HCT116 (cell line): ENCODE results near the gene USP9X. TPM values are rescaled to one million over a fixed set of nuclear protein-coding genes. Genes with fewer than 3 reads are reported as not detected.

ENCODE experiments used
- ATAC-seq: fragments of 200-7000 bp; cut with Tn5 transposase; 2 replicates; pipeline ENCODE4 v1.9.1; 2020; ENCODE audit warnings: mild to moderate bottlenecking, moderate library complexity
- BruUV-seq: library from RNA; stranded (reverse); fragments of 400-500 nt; replicated peaks from 2 replicates; lab custom pipeline; 2021; lab: Mats Ljungman, UMichigan
- CTCF ChIA-PET: fragments of 300-600 bp; sonication (Branson Sonifier 250); formaldehyde crosslinking; loops from one replicate; lab custom pipeline; 2021; ENCODE audit warnings: antibody characterized with exemption; lab: Charles Lee
- POLR2A ChIA-PET: fragments of 300-600, 350-600 bp; sonication (Branson Sonifier 250); formaldehyde crosslinking; loops from one replicate; lab custom pipeline; 2021; ENCODE audit warnings: antibody characterized with exemption; lab: Charles Lee
- RAD21 ChIA-PET, 2 experiments: fragments of 300-600 bp; sonication (Branson Sonifier 250); formaldehyde crosslinking; loops; one replicate each; lab custom pipeline; 2023; ENCODE audit warnings: low total read pairs in 2 of 2; ENCODE audit not compliant: uncharacterized antibody in 2 of 2, unreplicated experiment in 2 of 2, low non-redundant PET in 1 of 2; lab: Charles Lee
- DNase-seq: peaks from one replicate; pipeline ENCODE4 v3.0.0-alpha.2; 2010; ENCODE audit warnings: low read depth, low spot score
- H2AFZ ChIP-seq: fragments of 200-600 bp; shearing (Covaris generic), sonication (generic); 2 replicates; pipeline ENCODE4 v1.6.1; 2017; ENCODE audit warnings: low read depth, mixed run types, mixed read lengths, antibody characterized with exemption, low read length; ENCODE audit not compliant: poor library complexity, severe bottlenecking
- H3K27ac ChIP-seq: 2 replicates; pipeline ENCODE4 v1.5.1; 2012; ENCODE audit warnings: low read depth, low read length
- H3K27me3 ChIP-seq: fragments of 200-600 bp; sonication (generic); 2 replicates; pipeline ENCODE4 v1.6.1; 2016; ENCODE audit warnings: mixed run types, low read length, mixed read lengths; ENCODE audit not compliant: insufficient read depth
- H3K36me3 ChIP-seq, 2 experiments: fragments of 200-500 bp in 1 of 2; fragments of 200-600 bp in 1 of 2; sonication (Bioruptor generic) in 1 of 2; sonication (generic) in 1 of 2; 2 replicates each; pipeline versions ENCODE4 v1.5.1 to v1.6.1; 2014 to 2016; ENCODE audit warnings: low read length in 2 of 2, inconsistent platforms in 1 of 2, mixed read lengths in 1 of 2, mixed run types in 1 of 2; ENCODE audit not compliant: insufficient read depth in 2 of 2, control insufficient read depth in 1 of 2
- H3K4me1 ChIP-seq, 2 experiments: fragments of 200-600 bp in 1 of 2; sonication (generic) in 1 of 2; 2 replicates each; pipeline versions ENCODE4 v1.5.1 to v1.6.1; 2012 to 2017; ENCODE audit warnings: low read length in 2 of 2, inconsistent platforms in 1 of 2, mild to moderate bottlenecking in 1 of 2, mixed read lengths in 1 of 2, mixed run types in 1 of 2, moderate library complexity in 1 of 2; ENCODE audit not compliant: insufficient read depth in 2 of 2, control insufficient read depth in 1 of 2
- H3K4me2 ChIP-seq: fragments of 200-600 bp; sonication (generic); 2 replicates; pipeline ENCODE4 v1.6.1; 2017; ENCODE audit warnings: mixed run types, low read length, mixed read lengths
- H3K4me3 ChIP-seq, 2 experiments: fragments of 200-600 bp in 1 of 2; sonication (generic) in 1 of 2; replicated peaks in 1 of 2; 2 replicates each; pipeline ENCODE4 v1.5.1; 2011 to 2016; ENCODE audit warnings: low read length in 2 of 2, control low read depth in 1 of 2, low read depth in 1 of 2, mild to moderate bottlenecking in 1 of 2, mixed read lengths in 1 of 2, mixed run types in 1 of 2
- H3K79me2 ChIP-seq: fragments of 200-600 bp; sonication (generic); 2 replicates; pipeline ENCODE4 v1.6.1; 2017; ENCODE audit warnings: mild to moderate bottlenecking, mixed run types, low read length, moderate library complexity, mixed read lengths; ENCODE audit not compliant: insufficient read depth
- H3K9ac ChIP-seq: fragments of 200-600 bp; sonication (generic); 2 replicates; pipeline ENCODE4 v1.6.1; 2016; ENCODE audit warnings: low read length, mixed read lengths
- H3K9me2 ChIP-seq: fragments of 200-600 bp; sonication (generic), shearing (Covaris generic); 2 replicates; pipeline ENCODE4 v1.6.1; 2017; ENCODE audit warnings: mixed run types, mild to moderate bottlenecking, moderate library complexity; ENCODE audit not compliant: insufficient read depth
- H3K9me3 ChIP-seq, 2 experiments: fragments of 200-500 bp in 1 of 2; fragments of 200-600 bp in 1 of 2; sonication (Bioruptor generic) in 1 of 2; sonication (generic) in 1 of 2; 2 replicates each; pipeline ENCODE4 v1.6.1; 2014 to 2017; ENCODE audit warnings: low read length in 2 of 2, mixed read lengths in 2 of 2, inconsistent platforms in 1 of 2, low read depth in 1 of 2, mild to moderate bottlenecking in 1 of 2, mixed run types in 1 of 2, moderate library complexity in 1 of 2; ENCODE audit not compliant: control insufficient read depth in 1 of 2, insufficient read depth in 1 of 2
- H4K20me1 ChIP-seq: fragments of 200-600 bp; sonication (generic), shearing (Covaris generic); 2 replicates; pipeline ENCODE4 v1.6.1; 2017; ENCODE audit warnings: mixed run types, mild to moderate bottlenecking, moderate library complexity; ENCODE audit not compliant: insufficient read depth
- CBX3 ChIP-seq: IDR thresholded peaks from 2 replicates; pipeline ENCODE4 v1.6.1; 2012; ENCODE audit warnings: low read depth
- CEBPB ChIP-seq: IDR thresholded peaks from 2 replicates; pipeline ENCODE4 v1.6.1; 2012; ENCODE audit warnings: low read depth
- EGR1 ChIP-seq: IDR thresholded peaks from 2 replicates; pipeline ENCODE4 v1.6.1; 2012; ENCODE audit warnings: low read depth
- FOSL1 ChIP-seq: IDR thresholded peaks from 2 replicates; pipeline ENCODE4 v1.6.1; 2012; ENCODE audit warnings: low read depth
- JUND ChIP-seq: IDR thresholded peaks from 2 replicates; pipeline ENCODE4 v1.6.1; 2012
- TCF7L2 ChIP-seq: IDR thresholded peaks from 2 replicates; pipeline ENCODE4 v1.7.0; 2011; ENCODE audit warnings: borderline replicate concordance, inconsistent platforms; ENCODE audit not compliant: insufficient read depth, insufficient read length; ENCODE audit errors: extremely low read depth
- ZBTB33 ChIP-seq: IDR thresholded peaks from 2 replicates; pipeline ENCODE4 v1.6.1; 2011; ENCODE audit warnings: mild to moderate bottlenecking, low read length, moderate library complexity; ENCODE audit not compliant: insufficient replicate concordance; ENCODE audit errors: extremely low read depth
- intact Hi-C: fragments of 100-400 bp; cut with micrococcal nuclease; formaldehyde crosslinking; loops from 2 replicates; pipeline ENCODE4 v1.10.0; 2022
- total RNA-seq: library from RNA; stranded (reverse); gene quantifications from one replicate; pipeline ENCODE4 v1.2.1, GENCODE V29; 2021; ENCODE audit not compliant: unreplicated experiment
- TF ChIP-seq, protein P1 (sequence below): IDR thresholded peaks from 2 replicates; pipeline ENCODE4 v1.6.1; 2012

USP9X gene
- total RNA-seq, 1 experiment from 2014 or later, result 52.4 TPM

- TF ChIP-seq JUND (no peak), FOSL1 (no peak)
Observed at GRCh38 chrX:41116948-41117347, 31.7 kb downstream of the USP9X start (continued).

DNA sequence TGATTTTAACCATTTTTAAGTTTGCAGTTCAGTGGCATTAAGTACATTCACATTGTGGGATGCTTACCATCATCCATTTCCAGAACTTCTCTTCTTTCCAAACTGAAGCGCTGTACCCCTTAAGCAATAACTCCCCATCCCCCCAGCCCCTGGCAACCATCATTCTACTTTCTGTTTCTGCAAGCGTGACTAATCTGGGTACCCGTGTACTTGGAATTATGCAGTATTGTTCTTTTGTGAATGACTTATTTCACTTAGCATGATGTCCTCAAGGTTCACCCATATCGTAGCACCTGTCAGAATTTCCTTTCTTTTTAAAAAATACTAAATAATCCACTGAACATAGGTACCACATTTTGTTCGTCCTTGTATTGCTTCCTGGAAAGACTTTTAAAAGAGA lies 32.9 kb downstream of the USP9X start:
- H3K9ac ChIP-seq, result no peak overlapping the region

More for the DNA sequence above, 32.9 kb downstream of the USP9X start:
- POLR2A ChIA-PET, result no interaction called here
- H3K36me3 ChIP-seq, result no peaks in the 10 kb centered on the region
- H3K9me3 ChIP-seq, result no peaks in the 10 kb centered on the region
- no peaks in the 10 kb centered on the region; the same call in 1 of the 2 replicates for H4K20me1 ChIP-seq
- peaks cover 7 to 20% of the 10 kb centered on the region in 2 experiments for H3K4me1 ChIP-seq
- intact Hi-C loops, result loop anchor here (5.0 to 10.0 kb wide), 2 partner anchors 241 to 463 kb away; no protein-coding TSS in a partner anchor
- no peaks in the 10 kb centered on the region for H3K27me3 ChIP-seq
- no TSS peak for BruUV-seq
- H3K79me2 ChIP-seq, result peaks cover 86% of the 10 kb centered on the region
- CTCF ChIA-PET, result no interaction called here
- no peak for ATAC-seq
- no peak overlapping the region for H3K4me2 ChIP-seq
- TF ChIP-seq CBX3, result no peak
- TF ChIP-seq EGR1, result no peak
- TF ChIP-seq FOSL1, result no peak
- no peak for TF ChIP-seq ZBTB33
- no peak for TF ChIP-seq TCF7L2
- TF ChIP-seq JUND, result no peak
- TF ChIP-seq, protein P1, sequence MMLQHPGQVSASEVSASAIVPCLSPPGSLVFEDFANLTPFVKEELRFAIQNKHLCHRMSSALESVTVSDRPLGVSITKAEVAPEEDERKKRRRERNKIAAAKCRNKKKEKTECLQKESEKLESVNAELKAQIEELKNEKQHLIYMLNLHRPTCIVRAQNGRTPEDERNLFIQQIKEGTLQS, result no peak
- TF ChIP-seq CEBPB, result no peak
- no peak overlapping the region for H3K27ac ChIP-seq
- no peak overlapping the region for H3K4me3 ChIP-seq
- no peaks in the 10 kb centered on the region for H3K9me2 ChIP-seq
- no peak overlapping the region for H2AFZ ChIP-seq
- no peak for DNase-seq
- RAD21 ChIA-PET, result no interaction called here
